GM19467 (cell line): ENCODE results near the gene STRIP1.
"Not testable (repeated sequence)": the region's sequence is repeated elsewhere in the genome, so short reads cannot be mapped to it uniquely, and the experiment has no call there.

Experiments
- ATAC-seq: cut with Tn5 transposase; IDR thresholded peaks from one replicate; pipeline ENCODE4 v1.9.1; 2021; ENCODE audit warnings: mild to moderate bottlenecking, moderate library complexity; ENCODE audit not compliant: unreplicated experiment

Gene STRIP1

DNA sequence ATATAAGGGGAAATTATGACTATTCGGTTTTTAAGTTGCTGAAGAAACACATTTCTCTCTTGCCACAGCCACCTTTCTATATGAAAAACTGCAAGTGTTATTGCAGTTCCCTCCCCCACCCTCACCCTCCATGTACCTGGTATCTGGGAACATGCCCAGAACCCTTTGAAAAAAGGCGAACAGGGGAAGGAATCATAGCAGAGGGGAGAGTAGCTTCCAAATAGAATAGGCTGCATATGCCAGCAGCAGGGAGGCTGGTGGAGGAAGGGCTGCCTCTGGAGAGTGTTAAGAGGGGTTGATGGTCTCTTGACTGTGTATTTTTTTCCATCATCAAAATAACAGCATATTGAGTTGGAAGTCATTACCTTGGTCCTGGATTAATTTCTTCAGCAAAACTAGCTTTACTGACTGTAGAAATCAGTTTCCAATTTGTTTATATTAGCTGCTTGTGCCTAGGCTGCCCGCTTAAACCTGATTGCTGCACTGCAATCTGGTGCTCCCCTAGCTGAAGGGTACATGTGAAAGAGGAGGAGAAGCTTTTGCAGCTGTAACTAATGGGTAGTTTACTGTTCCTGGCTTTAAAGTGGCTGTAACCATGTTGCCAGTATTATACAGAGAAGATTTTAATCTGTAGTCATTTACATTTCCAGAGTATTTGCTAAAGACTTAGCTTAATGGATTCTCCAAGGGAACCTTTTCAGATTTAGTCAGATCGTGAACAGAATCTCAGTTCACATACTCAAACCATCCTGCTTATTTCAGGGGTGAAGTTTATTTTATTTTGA, 27.2 kb upstream of the STRIP1 start:
- ATAC-seq, result no peak

DNA sequence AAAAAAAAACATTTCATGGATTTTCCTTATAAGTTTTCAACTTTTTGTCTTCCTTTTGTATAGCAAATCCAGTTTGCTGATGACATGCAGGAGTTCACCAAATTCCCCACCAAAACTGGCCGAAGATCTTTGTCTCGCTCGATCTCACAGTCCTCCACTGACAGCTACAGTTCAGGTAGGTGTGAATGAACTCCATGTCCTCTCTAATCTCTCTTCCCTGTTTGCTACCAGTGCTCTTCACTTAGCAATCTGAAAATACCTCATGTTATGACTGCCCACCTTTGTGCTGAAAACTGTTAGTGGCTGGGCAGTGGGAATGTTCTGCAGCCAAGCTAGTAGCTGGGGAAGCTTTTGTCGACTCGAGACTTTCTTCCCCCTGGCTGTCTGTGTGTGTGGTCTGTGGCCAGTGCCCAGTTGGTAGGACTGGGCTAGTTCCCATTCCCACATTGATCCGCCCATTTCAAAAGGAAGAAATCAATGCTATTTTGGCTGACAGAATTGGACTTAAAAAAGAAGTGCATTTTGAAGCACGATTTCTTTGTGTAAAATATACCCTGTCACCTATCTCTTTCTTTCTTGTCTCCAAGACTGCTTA, 25.4 kb upstream of the STRIP1 start:
- ATAC-seq, result no peak

DNA sequence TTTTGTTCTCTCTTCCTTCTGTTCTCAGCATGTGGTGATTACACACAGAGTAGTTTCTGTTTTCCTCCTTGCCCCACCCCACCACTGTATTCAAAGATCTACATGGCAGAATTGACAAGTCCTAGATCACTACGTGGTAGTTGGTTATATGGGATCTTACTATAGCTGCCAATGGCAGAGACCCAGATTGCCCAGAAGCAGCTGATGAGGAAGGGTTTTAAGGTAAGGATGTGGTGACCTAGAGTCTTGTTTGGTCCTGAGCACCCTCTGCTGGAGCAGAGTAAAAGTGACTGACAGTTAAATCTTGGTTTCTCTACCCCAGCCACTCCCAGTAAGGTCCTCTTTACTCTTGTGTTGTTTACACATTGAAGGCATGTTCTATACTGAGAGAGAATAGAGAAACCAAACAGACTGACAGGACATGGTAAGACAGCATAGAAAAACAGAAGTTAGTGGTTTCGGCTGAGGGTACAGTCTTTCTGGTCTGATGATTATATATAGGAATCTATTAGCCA, 22.8 kb upstream of the STRIP1 start:
- peak; percentile 91 for ATAC-seq

DNA sequence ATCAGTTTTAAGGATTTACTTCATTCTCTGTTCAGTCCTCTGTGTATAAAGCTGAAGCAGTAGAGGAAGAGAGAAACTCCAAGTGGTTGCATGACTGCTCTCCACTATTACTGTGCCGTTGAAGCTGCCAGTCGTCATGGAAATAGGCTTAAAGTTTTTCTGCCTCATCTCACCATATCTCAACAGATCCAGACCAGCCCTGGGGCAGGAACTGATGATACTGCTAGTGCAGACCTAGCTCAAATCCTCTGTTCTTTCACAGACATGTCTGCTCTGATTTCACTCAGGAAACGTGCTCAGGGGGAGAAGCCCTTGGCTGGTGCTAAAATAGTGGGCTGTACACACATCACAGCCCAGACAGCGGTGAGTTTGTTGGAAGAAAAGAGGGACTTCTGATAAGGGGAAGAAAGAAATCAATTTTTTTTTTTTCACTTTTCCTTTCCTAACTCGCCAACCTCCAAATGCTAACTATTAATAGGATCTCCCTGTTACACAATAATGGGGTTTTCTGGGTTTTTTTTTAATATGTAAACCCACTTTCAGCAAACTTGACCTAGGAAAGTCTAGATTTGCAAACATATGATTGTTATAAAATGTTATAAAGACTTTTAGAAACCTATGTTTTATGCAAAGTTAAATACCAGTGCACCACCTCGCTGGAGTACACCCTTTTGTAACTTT, 22.2 kb upstream of the STRIP1 start:
- peak; percentile 56 for ATAC-seq

DNA sequence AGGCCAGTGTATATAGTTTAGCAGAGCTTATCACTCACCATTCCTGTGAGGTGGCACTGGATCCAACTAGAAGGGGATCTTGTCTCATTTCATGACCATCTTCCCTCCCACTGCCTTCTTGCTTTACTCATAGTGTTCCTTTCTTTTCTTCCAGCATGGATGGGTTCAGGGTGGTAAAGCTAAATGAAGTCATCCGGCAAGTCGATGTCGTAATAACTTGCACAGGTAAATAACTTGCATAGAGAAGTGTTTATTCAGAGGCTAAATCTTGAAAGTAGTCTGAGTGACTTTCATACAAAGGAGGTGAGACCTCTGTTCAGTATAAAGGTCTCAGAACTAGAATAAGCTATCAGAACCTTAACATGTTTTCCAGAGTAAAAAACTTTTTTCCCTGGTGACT, 16.6 kb upstream of the STRIP1 start:
- ATAC-seq, result no peak

DNA sequence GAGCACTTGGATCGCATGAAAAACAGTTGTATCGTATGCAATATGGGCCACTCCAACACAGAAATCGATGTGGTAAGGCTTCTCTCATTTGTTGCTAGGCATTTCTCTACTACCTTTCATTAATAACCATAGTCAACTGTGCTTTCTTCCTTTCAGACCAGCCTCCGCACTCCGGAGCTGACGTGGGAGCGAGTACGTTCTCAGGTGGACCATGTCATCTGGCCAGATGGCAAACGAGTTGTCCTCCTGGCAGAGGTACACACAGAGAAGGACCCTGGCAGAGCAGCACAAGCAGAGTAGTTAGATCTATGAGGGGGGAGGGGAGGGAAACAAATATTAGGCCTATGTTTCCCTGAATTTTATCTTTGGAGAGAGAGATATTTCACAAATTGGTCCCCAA, 16.0 kb upstream of the STRIP1 start:
- ATAC-seq, result no peak

DNA sequence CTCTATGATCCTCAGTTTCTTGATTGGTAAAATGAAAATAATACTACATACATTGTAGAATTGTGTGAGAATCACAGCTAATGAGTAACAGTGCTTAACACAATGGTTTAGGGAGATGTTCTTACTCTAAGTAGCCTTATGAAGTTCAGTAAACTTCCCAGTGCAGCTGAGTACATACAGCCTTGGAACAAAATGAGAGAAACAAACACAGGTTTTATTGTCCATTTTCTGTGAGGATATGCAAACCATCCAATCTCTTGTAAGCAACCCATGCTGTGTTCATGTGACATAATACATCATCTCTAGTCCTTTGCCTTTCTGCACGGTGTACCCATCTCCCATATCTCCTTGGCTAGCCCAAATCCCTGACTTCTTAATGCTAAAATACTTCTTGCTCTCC, 14.7 kb upstream of the STRIP1 start:
- ATAC-seq, result no peak

DNA sequence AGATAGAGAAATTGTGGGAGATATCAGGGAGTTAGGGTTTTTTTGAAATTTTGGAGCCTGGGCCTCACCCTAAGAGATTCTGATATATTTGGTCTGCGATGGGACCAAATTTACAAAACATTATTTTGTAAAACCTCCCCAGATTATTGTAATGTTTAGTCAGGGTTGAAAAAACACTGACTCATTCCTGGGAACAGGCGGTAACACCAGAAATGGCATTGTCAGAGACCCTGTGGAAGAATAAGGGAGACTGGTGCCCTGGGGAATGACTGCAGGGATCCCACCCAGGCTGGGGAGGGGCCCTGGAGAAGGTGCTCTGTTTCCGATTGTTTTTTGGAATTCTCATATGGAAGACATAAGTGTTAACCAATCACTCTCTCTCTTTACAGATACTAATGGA, 13.1 kb upstream of the STRIP1 start:
- ATAC-seq, result no peak

DNA sequence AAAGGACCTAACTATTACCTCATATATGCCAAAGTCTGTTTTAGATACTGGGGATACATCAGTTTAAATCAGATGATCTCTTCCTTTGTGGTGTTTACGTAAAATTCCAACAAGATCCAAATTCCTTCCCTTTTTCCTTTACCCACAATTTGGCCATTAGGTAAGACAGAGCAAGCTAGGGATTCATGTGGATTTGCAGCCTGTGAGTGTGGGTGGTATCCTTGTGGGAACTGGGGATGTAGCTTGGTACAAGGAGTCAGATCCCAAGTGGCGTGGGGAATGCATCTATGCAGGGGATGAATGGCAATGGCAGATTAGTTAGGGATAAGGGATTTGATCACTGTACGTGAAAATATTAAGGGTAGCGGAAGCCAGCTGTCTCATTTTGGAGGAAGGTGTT, 9.8 kb upstream of the STRIP1 start:
- no peak for ATAC-seq

DNA sequence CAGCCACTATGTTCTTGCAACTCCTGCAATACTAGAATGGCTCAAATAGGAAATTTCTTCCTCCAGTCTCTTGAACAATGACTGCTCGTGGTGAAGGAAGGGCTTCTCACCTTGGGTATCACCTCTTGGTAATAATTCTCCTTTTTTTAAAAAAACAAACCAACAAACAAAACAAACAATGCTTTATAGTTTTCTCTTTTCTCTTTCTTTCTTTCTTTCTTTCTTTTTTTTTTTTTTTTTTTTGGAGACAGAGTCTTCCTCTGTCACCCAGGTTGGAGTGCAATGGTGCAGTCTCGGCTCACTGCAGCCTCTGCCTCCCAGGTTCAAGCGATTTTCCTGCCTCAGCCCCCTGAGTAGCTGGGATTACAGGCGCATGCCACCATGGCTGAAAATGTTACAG, 3.7 kb upstream of the STRIP1 start:
- ATAC-seq, result not testable (repeated sequence)

DNA sequence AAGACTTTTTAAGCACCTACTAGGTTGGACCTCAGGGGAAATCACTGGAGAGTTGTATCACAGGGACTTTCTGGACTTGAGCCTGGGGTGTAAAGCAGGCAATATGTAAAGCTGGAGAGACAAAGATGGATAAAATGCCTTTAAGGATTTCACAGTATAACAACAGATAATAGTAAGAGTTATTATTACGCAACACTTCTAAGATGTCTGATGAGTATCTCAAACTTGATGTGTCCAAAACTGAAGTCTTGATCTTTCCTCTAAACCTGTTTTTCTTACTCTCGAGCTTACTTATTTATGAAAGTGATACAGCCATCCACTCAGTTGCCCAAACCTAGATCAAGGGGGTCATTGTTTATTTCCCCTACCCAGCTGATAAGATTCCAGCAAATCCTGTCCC, 2.1 kb upstream of the STRIP1 start:
- no peak for ATAC-seq

DNA sequence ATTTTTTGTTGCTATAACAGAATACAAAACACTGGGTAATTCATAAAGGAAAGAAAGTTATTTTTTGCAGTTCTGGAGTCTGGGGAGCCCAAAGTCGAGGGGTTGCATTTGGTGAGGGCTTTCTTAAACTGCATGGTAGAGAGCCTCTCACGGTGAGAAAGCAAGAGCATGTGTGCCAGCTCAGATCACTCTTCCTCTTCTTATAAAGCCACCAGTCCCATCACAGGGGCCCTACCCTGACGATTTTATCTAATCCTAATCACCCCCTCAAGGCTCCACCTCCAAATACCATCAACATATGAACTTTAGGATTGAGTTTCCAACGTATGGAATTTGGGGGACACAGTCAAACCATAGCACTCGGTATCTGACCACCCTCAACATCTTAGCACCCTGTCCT, 1.0 kb upstream of the STRIP1 start:
- no peak for ATAC-seq

DNA sequence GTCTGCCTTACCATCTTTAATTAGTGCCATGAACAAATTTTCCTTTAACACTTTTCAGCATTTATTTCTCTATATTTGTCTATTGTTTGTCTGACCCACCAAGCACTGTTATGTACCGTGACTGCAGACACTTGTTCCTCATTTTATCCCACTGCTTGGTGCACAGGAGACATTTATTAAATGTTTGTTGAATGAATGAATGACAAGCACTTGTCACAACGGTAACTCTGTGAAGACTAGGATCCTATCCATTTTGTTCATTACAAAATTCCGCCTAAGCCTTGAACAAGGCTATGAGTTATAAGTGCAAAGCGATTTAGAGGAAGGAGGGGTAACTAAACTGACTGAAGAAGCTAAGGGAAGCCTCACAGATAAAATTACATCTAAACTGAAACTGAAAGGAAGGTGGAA, 379 bp upstream of the STRIP1 start:
- no peak for ATAC-seq

DNA sequence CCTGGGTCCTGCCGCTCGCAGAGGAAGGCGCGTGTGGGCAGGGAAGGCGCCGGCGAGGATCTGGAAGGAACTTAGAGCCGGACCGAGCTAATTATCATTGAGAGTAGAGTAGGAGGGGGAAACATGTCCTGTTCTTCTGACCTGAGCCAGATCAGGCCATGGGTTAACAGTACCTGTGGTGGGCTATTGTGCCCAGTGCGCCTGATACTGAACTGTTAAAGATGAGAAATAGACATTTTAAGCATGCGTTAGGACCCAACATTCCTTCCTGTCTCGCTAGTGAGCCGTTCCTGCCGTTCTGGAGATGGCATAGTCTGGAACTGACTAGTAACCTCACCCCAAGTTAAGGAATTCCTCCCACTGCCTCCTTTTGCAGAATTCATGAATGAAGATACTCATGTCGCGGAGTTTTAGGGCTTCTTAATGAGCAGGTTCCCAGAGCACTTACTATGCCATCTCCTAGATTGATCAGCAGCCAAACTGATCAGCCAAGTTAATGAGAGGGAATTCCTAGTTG, 870 bp downstream of the STRIP1 start:
- no peak for ATAC-seq

DNA sequence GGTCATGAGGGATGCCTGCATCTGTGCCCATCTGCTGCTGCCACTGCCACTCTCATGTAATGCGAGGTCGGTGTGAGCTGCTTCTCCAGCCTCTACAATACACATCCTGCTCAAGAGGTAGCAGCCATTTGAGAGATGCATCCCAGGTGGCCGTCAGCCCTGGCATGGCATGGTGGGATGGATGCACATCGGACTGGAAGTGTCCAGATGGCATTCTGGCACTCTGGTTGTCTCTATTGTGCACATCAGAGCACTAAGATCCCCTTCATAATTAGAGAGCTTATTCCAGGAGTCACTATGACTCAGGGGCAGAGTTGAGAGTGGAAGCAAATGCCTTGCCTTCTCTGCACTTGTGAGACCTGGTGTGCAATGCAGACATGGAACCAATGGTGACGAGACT, 3.8 kb downstream of the STRIP1 start:
- no peak for ATAC-seq

DNA sequence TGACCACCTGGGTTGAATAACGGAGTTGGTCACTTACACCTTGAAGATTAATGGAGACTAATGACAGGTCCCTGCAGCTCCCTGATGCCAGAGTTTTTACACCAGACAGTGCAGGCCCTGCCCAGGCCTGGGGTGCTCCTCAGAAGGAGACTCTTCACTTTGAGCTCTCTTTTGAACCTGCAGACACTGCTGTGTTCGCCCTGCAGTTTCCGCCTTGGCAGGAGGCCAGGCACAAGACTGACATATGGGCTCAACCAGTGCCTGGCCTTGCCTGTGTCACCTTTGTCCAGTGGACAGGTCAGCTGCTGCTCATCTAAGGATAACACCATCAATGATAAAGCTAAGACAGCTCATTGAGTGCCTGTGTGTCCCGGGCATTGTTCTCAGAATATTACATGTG, 5.2 kb downstream of the STRIP1 start:
- ATAC-seq, result no peak

DNA sequence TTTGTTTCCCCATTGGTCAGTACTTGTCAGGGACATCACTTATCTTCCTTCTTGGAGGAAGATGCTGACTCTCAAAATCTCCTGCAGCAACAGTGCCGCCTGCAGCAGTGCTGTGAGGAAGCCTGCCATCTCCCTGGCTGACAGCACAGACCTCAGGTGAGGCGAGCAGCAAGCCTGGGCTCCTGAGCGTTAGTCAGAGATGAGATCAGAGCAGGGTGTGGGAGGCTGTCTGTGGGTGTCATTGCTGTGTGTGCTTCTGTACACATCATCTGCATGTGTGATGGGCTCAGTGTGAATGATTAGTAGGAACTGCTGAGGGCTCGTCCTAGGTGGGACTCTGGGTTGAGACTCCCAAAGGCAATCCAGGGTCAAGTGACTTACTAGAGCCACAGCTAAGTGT, 6.1 kb downstream of the STRIP1 start:
- ATAC-seq, result no peak

DNA sequence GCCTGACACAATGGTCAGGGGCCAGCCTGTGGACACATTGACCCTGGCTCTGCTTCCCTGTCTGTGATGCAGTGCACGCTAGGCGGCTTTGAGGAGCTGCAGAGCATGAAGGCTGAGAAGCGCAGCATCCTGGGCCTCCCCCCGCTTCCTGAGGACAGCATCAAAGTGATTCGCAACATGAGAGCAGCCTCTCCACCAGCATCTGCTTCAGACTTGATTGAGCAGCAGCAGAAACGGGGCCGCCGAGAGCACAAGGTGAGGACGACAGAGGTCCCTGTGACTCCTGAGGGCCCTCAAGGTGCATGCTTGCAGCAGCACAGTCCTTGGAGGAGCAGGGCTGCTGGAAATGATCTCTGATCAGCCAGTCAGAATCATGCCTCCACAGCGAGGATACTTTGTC, 8.6 kb downstream of the STRIP1 start:
- ATAC-seq, result no peak

DNA sequence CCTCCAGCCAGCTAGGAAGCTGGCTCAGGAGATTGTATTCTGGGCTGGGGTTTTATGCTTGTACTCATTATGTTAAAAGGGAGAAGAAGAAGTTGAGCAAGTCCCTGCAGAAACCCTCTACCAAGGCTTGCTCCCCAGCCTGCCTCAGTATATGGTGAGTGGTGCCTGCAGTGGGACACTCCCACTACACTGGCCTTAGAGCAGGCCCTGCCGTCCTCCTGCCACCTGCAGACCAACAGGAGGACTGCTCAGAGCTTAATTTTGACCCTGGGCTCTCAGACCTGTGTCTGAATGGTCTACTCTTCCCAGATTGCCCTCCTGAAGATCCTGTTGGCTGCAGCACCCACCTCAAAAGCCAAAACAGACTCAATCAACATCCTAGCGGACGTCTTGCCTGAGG, 13.0 kb downstream of the STRIP1 start:
- no peak for ATAC-seq

DNA sequence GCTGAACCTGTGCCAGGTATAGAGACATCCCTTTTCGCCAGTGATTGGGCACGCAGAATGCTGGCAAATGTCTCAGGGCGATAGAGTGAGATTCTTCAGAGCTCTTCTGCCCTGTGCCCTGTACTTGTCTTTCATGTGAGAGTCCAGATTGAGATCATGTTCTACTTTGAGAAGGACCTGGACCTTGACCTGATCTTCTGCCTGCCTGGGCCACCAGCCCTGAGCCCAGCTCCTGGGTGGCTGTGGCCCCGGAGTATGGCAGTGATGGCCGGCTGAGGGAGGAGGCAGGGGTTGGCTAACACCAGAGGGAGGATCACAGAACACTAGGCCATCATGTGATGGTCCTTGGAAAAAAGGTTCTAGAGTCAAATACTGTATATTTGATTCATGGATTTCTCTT, 13.8 kb downstream of the STRIP1 start:
- ATAC-seq, result no peak

DNA sequence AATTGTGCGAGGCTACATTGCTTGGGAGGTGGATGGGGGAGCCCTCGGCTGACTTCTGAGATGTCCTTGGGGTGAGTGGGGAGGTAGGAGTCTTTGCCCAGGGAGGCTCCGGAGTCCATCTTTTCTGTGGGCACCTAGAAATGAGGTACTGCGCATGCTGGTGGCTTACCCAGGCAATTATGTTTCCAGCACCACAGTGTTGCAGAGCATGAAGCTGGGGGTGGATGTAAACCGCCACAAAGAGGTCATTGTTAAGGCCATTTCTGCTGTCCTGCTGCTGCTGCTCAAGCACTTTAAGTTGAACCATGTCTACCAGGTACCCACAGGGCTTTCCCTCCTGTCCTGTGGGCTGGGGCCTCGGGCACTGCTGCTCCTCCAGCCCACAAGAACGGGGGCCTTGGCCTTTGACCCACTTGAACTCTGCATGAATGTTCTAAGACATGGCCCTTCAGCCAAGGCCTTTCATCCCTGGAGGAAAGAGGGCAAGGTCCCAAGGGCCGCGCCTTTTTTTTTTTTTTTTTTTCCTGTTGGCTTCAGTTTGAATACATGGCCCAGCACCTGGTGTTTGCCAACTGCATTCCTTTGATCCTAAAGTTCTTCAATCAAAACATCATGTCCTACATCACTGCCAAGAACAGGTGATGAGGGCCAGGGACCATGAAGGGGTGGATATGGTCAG, 14.6 kb downstream of the STRIP1 start:
- no peak for ATAC-seq
